GM12892 (cell line): ENCODE measurements around the gene AP1S2.

ENCODE experiments used
- POLR2A ChIP-seq: IDR thresholded peaks from 2 replicates; pipeline ENCODE4 v1.6.1; 2011; ENCODE audit warnings: low read depth, low read length, control low read depth
- POLR2AphosphoS5 ChIP-seq: IDR thresholded peaks from 2 replicates; pipeline ENCODE4 v1.6.1; 2011; ENCODE audit warnings: low read depth, low read length, control low read depth

DNA sequence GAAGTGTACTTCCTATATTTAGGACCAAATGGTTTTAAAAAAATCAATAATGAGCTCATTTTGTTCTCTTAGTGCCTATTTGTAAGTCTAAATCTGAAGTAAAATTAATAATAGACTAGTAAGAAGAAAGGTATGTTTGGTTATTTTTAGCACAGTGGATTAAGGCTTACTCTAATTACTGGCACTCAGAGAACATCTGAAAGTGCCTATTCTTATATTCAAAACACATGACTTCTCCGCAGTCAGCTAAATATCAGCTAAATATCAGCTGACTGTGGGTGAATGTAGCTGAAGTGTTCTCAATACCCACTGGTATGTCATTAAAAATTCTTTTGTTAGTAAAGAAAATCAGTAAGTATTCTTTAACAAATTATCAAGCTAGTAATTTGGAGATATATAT, 6.0 kb downstream of the AP1S2 start:
- TF ChIP-seq POLR2A (no peak), POLR2AphosphoS5 (no peak)
